IMR-90 (cell line): ENCODE results near the gene C1QTNF8. TPM values are rescaled to one million over a fixed set of nuclear protein-coding genes. Genes with fewer than 3 reads are reported as not detected.

Source experiments
- ATAC-seq: fragments of 200-7000 bp; cut with Tn5 transposase; 2 replicates; pipeline ENCODE4 v1.9.1; 2020; ENCODE audit warnings: low read depth, mild to moderate bottlenecking, moderate library complexity
- BruUV-seq: library from RNA; stranded (reverse); fragments of 400-500 nt; replicated peaks from 2 replicates; lab custom pipeline; 2021; lab: Mats Ljungman, UMichigan
- CTCF ChIA-PET: fragments of 300-600 bp; formaldehyde crosslinking; extraction: SDS; loops from one replicate; lab custom pipeline; 2021; ENCODE audit warnings: antibody characterized with exemption; lab: Yijun Ruan, JAX
- POLR2A ChIA-PET: fragments of 300-600 bp; sonication (Branson Sonifier 250); formaldehyde crosslinking; loops from one replicate; lab custom pipeline; 2022; ENCODE audit warnings: antibody characterized with exemption; ENCODE audit not compliant: unreplicated experiment; lab: Charles Lee
- DNase-seq: peaks from one replicate; pipeline ENCODE4 v3.0.0; 2013
- H2AFZ ChIP-seq: replicated peaks from 2 replicates; pipeline ENCODE3; 2013; ENCODE audit warnings: low read length, mild to moderate bottlenecking; ENCODE audit not compliant: poor library complexity
- H2AK5ac ChIP-seq: 2 replicates; pipeline ENCODE4 v1.6.1; 2013; ENCODE audit warnings: low read depth, low read length, inconsistent platforms
- H2AK9ac ChIP-seq: replicated peaks from 2 replicates; pipeline ENCODE3; 2013; ENCODE audit warnings: mild to moderate bottlenecking, low read depth, low read length, moderate library complexity; ENCODE audit not compliant: poor library complexity
- H2BK120ac ChIP-seq: 2 replicates; pipeline ENCODE4 v1.6.1; 2013; ENCODE audit warnings: low read depth, low read length, inconsistent platforms
- H2BK15ac ChIP-seq: 3 replicates; pipeline ENCODE4 v1.6.1; 2013; ENCODE audit warnings: low read depth, low read length, inconsistent platforms
- H2BK20ac ChIP-seq: 2 replicates; pipeline ENCODE4 v1.6.1; 2013; ENCODE audit warnings: low read depth, mild to moderate bottlenecking, inconsistent platforms, low read length, moderate library complexity
- H2BK5ac ChIP-seq: 2 replicates; pipeline ENCODE4 v1.6.1; 2013; ENCODE audit warnings: mild to moderate bottlenecking, low read depth, low read length, inconsistent platforms; ENCODE audit not compliant: poor library complexity, severe bottlenecking
- H3K14ac ChIP-seq: replicated peaks from 2 replicates; pipeline ENCODE4 v1.6.1; 2013; ENCODE audit warnings: low read depth, low read length, inconsistent platforms
- H3K18ac ChIP-seq: 2 replicates; pipeline ENCODE4 v1.6.1; 2013; ENCODE audit warnings: low read depth, low read length, control low read depth
- H3K23ac ChIP-seq: 2 replicates; pipeline ENCODE4 v1.6.1; 2013; ENCODE audit warnings: low read depth, low read length, inconsistent platforms
- H3K27ac ChIP-seq: 2 replicates; pipeline ENCODE4 v1.5.1; 2013; ENCODE audit warnings: mild to moderate bottlenecking, control low read depth, low read length; ENCODE audit not compliant: insufficient read depth
- H3K27me3 ChIP-seq: 2 replicates; pipeline ENCODE4 v1.6.1; 2013; ENCODE audit warnings: low read length; ENCODE audit not compliant: control insufficient read depth, insufficient read depth
- H3K36me3 ChIP-seq: 2 replicates; pipeline ENCODE4 v1.6.1; 2013; ENCODE audit warnings: low read length, mixed read lengths; ENCODE audit not compliant: control insufficient read depth, insufficient read depth
- H3K4ac ChIP-seq: 2 replicates; pipeline ENCODE4 v1.6.1; 2013; ENCODE audit warnings: low read depth, low read length, inconsistent platforms
- H3K4me1 ChIP-seq: 2 replicates; pipeline ENCODE4 v1.6.1; 2013; ENCODE audit warnings: low read length, mixed read lengths; ENCODE audit not compliant: control insufficient read depth, insufficient read depth
- H3K4me2 ChIP-seq: 2 replicates; pipeline ENCODE4 v1.6.1; 2013; ENCODE audit warnings: low read depth, mild to moderate bottlenecking, control low read depth, low read length, moderate library complexity
- H3K4me3 ChIP-seq: 2 replicates; pipeline ENCODE4 v1.5.1; 2013; ENCODE audit warnings: low read depth, mild to moderate bottlenecking, control low read depth, low read length, moderate library complexity; ENCODE audit not compliant: insufficient read depth
- H3K56ac ChIP-seq: 2 replicates; pipeline ENCODE4 v1.6.1; 2013; ENCODE audit warnings: low read length, inconsistent platforms; ENCODE audit not compliant: insufficient read depth; ENCODE audit errors: extremely low read depth
- H3K79me1 ChIP-seq, 2 experiments: 2 replicates each; pipeline ENCODE4 v1.6.1; 2013; ENCODE audit warnings: low read length in 2 of 2, inconsistent platforms in 1 of 2, low read depth in 1 of 2
- H3K9ac ChIP-seq: 2 replicates; pipeline ENCODE4 v1.6.1; 2013; ENCODE audit warnings: low read depth, low read length, control low read depth
- H3K9me1 ChIP-seq: 2 replicates; pipeline ENCODE4 v1.6.1; 2013; ENCODE audit warnings: low read length, inconsistent platforms; ENCODE audit not compliant: insufficient read depth
- H3K9me3 ChIP-seq: 2 replicates; pipeline ENCODE4 v1.6.1; 2013; ENCODE audit warnings: low read length; ENCODE audit not compliant: control insufficient read depth, insufficient read depth
- H4K20me1 ChIP-seq: 2 replicates; pipeline ENCODE4 v1.6.1; 2013; ENCODE audit warnings: low read length, inconsistent platforms; ENCODE audit not compliant: insufficient read depth
- H4K5ac ChIP-seq: 2 replicates; pipeline ENCODE4 v1.6.1; 2013; ENCODE audit warnings: mild to moderate bottlenecking, low read depth, low read length, control low read depth
- H4K8ac ChIP-seq, 2 experiments: 2 replicates each; pipeline ENCODE4 v1.6.1; 2013; ENCODE audit warnings: low read depth in 2 of 2, low read length in 2 of 2, control low read depth in 1 of 2, inconsistent platforms in 1 of 2
- H4K91ac ChIP-seq: 2 replicates; pipeline ENCODE4 v1.6.1; 2013; ENCODE audit warnings: low read depth, low read length, inconsistent platforms; ENCODE audit not compliant: insufficient read depth
- BHLHE40 ChIP-seq: fragments of 150-350 bp; IDR thresholded peaks from 2 replicates; pipeline ENCODE4 v1.6.1; 2016; ENCODE audit warnings: mild to moderate bottlenecking, low read depth, low read length
- CHD1 ChIP-seq: IDR thresholded peaks from 2 replicates; pipeline ENCODE4 v1.6.1; 2012; ENCODE audit warnings: low read depth, low read length, improper control_type of control experiment
- CTCF ChIP-seq: conservative IDR thresholded peaks from 2 replicates; pipeline ENCODE4 v1.5.1; 2012; ENCODE audit warnings: mild to moderate bottlenecking, low read depth, low read length, improper control_type of control experiment
- MXI1 ChIP-seq: IDR thresholded peaks from 2 replicates; pipeline ENCODE4 v1.6.1; 2012; ENCODE audit warnings: low read depth, mild to moderate bottlenecking, low read length, moderate library complexity, borderline replicate concordance
- POLR2A ChIP-seq: IDR thresholded peaks from 2 replicates; pipeline ENCODE4 v1.6.1; 2012; ENCODE audit warnings: mild to moderate bottlenecking, low read depth, low read length
- RCOR1 ChIP-seq: IDR thresholded peaks from 2 replicates; pipeline ENCODE4 v1.6.1; 2012; ENCODE audit warnings: mild to moderate bottlenecking, low read length, improper control_type of control experiment; ENCODE audit not compliant: insufficient replicate concordance
- WGBS, 2 experiments: methylation state at CpG; one replicate each; pipeline versions ENCODE4 v1.1.5 to v1.1.7; 2013; ENCODE audit warnings: missing lambda C conversion rate in 2 of 2; ENCODE audit not compliant: insufficient read length in 1 of 2; ENCODE audit errors: extremely low coverage in 2 of 2; 5-methylcytosine and 5-hydroxymethylcytosine counted together
- dilution Hi-C: fragments of 300-500 bp; cut with HindIII; formaldehyde crosslinking; loops from one replicate; pipeline ENCODE4 v1.14.3; 2018; ENCODE audit warnings: low sequenced_read_pairs; ENCODE audit not compliant: unreplicated experiment
- in situ Hi-C: fragments of 300-500 bp; cut with MboI; formaldehyde crosslinking; loops from 3 replicates; pipeline ENCODE4 v1.14.3; 2019; ENCODE audit warnings: low sequenced_read_pairs, inconsistent platforms, mixed read lengths
- intact Hi-C: fragments of 100-400 bp; cut with micrococcal nuclease; formaldehyde crosslinking; loops from 2 replicates; pipeline ENCODE4 v1.10.0; 2022
- polyA plus RNA-seq, 3 experiments: library from polyadenylated mRNA; depleted of rRNA; stranded (reverse); fragments of >200 nt; gene quantifications; 2 replicates each; pipeline ENCODE4 v1.2.3, GENCODE V29; 2012; ENCODE audit warnings: low replicate concordance in 1 of 3
- total RNA-seq: library from RNA; depleted of rRNA; stranded (reverse); fragments of >200 nt; gene quantifications from 2 replicates; pipeline ENCODE4 v1.2.3, GENCODE V29; 2012
- TF ChIP-seq, protein P1 (sequence below): fragments of 150-350 bp; IDR thresholded peaks from 2 replicates; pipeline ENCODE4 v1.6.1; 2017; ENCODE audit warnings: mild to moderate bottlenecking, antibody characterized with exemption, low read length, low read depth

The C1QTNF8 gene
- total and polyA plus RNA-seq, 2 of the 4 experiments (the other 2 are of a cell fraction) = not detected

DNA sequence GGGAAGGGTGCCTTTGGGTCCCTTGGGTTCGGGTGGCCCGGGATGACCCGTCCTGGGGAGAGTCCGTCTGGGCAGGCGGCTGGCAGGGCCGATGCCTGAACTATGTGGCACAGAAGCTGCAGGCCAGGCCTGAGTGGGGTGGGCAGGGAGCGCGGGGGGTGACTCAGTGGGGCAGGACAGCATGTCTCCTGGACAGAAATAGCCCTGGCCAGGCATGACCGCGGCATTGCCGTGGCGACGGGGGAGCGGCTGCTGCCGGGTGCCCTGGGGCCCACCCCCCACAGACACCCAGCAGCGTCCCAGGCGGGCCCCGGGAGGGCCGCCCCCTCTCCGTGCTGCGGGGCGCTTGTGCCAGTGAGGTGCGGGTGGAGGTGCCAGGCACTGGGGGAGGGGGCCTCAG is 1.8 kb upstream of the C1QTNF8 start:
- in situ Hi-C loops (no loop called here), dilution Hi-C loops (no loop called here), intact Hi-C loops (no loop called here)
- ATAC-seq = no peak
- H2BK120ac ChIP-seq = no peak overlapping the region
- no peak overlapping the region for H3K27ac ChIP-seq
- no peak overlapping the region for H4K8ac ChIP-seq
- no TSS peak for BruUV-seq
- H3K9me1 ChIP-seq = no peaks in the 10 kb centered on the region
- no peak overlapping the region for H3K4me3 ChIP-seq
- H3K9me3 ChIP-seq = no peaks in the 10 kb centered on the region
- H2BK5ac ChIP-seq = no peak overlapping the region
- H2AFZ ChIP-seq = no peak overlapping the region
- no peak overlapping the region for H2BK20ac ChIP-seq
- DNase-seq = no peak
- WGBS, 2 experiments = 68% methylated on average over 4 of the region's 23 CpGs; no CpG with 5 or more reads in 1 of the 2 experiments
- no peak overlapping the region for H3K14ac ChIP-seq
- no peak overlapping the region for H2BK15ac ChIP-seq
- H3K36me3 ChIP-seq = no peaks in the 10 kb centered on the region
- H3K56ac ChIP-seq = no peak overlapping the region
- POLR2A ChIA-PET = no interaction called here
- H3K4me1 ChIP-seq = no peaks in the 10 kb centered on the region
- H4K20me1 ChIP-seq = no peaks in the 10 kb centered on the region
- no peak overlapping the region for H2AK5ac ChIP-seq
- H4K5ac ChIP-seq = no peak overlapping the region
- H3K4ac ChIP-seq = no peak overlapping the region
- no peak overlapping the region for H2AK9ac ChIP-seq
- no peak overlapping the region for H4K91ac ChIP-seq
- TF ChIP-seq BHLHE40 (no peak), RCOR1 (no peak), CTCF (no peak), CHD1 (no peak), MXI1 (no peak), POLR2A (no peak)
- TF ChIP-seq, protein P1, sequence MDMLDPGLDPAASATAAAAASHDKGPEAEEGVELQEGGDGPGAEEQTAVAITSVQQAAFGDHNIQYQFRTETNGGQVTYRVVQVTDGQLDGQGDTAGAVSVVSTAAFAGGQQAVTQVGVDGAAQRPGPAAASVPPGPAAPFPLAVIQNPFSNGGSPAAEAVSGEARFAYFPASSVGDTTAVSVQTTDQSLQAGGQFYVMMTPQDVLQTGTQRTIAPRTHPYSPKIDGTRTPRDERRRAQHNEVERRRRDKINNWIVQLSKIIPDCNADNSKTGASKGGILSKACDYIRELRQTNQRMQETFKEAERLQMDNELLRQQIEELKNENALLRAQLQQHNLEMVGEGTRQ = no peak
- CTCF ChIA-PET = no interaction called here
- peaks cover 7% of the 10 kb centered on the region; the same call in 1 of the 2 replicates for H3K27me3 ChIP-seq
- no peak overlapping the region for H3K23ac ChIP-seq
- H3K79me1 ChIP-seq = no peaks in the 10 kb centered on the region
- no peak overlapping the region for H3K18ac ChIP-seq
- H3K9ac ChIP-seq = no peak overlapping the region
- no peak overlapping the region for H3K4me2 ChIP-seq
